GM19043 (cell line): ENCODE results near the gene ELP5.
"Not testable (repeated sequence)": the region's sequence is repeated elsewhere in the genome, so short reads cannot be mapped to it uniquely, and the experiment has no call there.

Experiments used
- ATAC-seq: cut with Tn5 transposase; IDR thresholded peaks from one replicate; pipeline ENCODE4 v1.9.1; 2021; ENCODE audit warnings: low read depth; ENCODE audit not compliant: unreplicated experiment

Gene ELP5

GRCh38 chr17:7235693-7236665 lies 16.0 kb upstream of the ELP5 start:
- ATAC-seq, result no peak

- ATAC-seq, result no peak
Measured at GRCh38 chr17:7236808-7237207, 15.2 kb upstream of the ELP5 start.

GRCh38 chr17:7237266-7237760 lies 14.7 kb upstream of the ELP5 start:
- no peak for ATAC-seq

- ATAC-seq, result no peak
Measured at GRCh38 chr17:7237761-7238419, 14.1 kb upstream of the ELP5 start.

GRCh38 chr17:7238420-7239090 lies 13.5 kb upstream of the ELP5 start:
- ATAC-seq, result no peak

- peak; percentile 43 for ATAC-seq
Measured at GRCh38 chr17:7239091-7240027, 12.7 kb upstream of the ELP5 start, which contains the start of gene PHF23. Gene PHF23 (minus strand): TSS chr17:7239457. CDS start chr17:7239279, 178 bp downstream.

- no peak for ATAC-seq
Measured at GRCh38 chr17:7240375-7240774, 11.6 kb upstream of the ELP5 start.

GRCh38 chr17:7241090-7241733 lies 10.8 kb upstream of the ELP5 start:
- no peak for ATAC-seq

- no peak for ATAC-seq
Measured at GRCh38 chr17:7241783-7242716, 10.0 kb upstream of the ELP5 start, which contains the start of gene GABARAP. Gene GABARAP (minus strand): TSS chr17:7242449. CDS start chr17:7242330, 119 bp downstream.

- ATAC-seq, result no peak
Measured at GRCh38 chr17:7242717-7243452, 9.1 kb upstream of the ELP5 start.

GRCh38 chr17:7243453-7243729 lies 8.6 kb upstream of the ELP5 start:
- ATAC-seq, result no peak

- not testable (repeated sequence) for ATAC-seq
Measured at GRCh38 chr17:7243838-7244237, 8.2 kb upstream of the ELP5 start.

- no peak for ATAC-seq
Measured at GRCh38 chr17:7246779-7247178, 5.2 kb upstream of the ELP5 start.

GRCh38 chr17:7248796-7249195 lies 3.2 kb upstream of the ELP5 start:
- ATAC-seq, result no peak

- ATAC-seq, result no peak
Measured at GRCh38 chr17:7249214-7249613, 2.8 kb upstream of the ELP5 start.

GRCh38 chr17:7249830-7250229 lies 2.2 kb upstream of the ELP5 start:
- ATAC-seq, result no peak

- no peak for ATAC-seq
Measured at GRCh38 chr17:7250695-7251627, 1.1 kb upstream of the ELP5 start.
